GM23248 (cell line): ENCODE measurements around the gene HSD17B3. TPM values are rescaled to one million over a fixed set of nuclear protein-coding genes. Genes with fewer than 3 reads are reported as not detected.

Source experiments
- DNase-seq: peaks from one replicate; pipeline ENCODE4 v3.0.0-alpha.2; 2015
- H2AFZ ChIP-seq: fragments of 200-600 bp; sonication (generic); 2 replicates; pipeline ENCODE4 v1.6.1; 2016; ENCODE audit warnings: antibody characterized with exemption
- H3F3A ChIP-seq: fragments of 200-600 bp; sonication (generic); 2 replicates; pipeline ENCODE4 v1.6.1; 2016; ENCODE audit warnings: mild to moderate bottlenecking, antibody characterized with exemption, mixed run types; ENCODE audit not compliant: insufficient read depth
- H3K27ac ChIP-seq: fragments of 200-600 bp; sonication (generic); 2 replicates; pipeline ENCODE4 v1.5.1; 2016; ENCODE audit warnings: mild to moderate bottlenecking
- H3K27me3 ChIP-seq: fragments of 200-600 bp; sonication (generic); replicated peaks from 2 replicates; pipeline ENCODE4 v1.6.1; 2016; ENCODE audit warnings: mild to moderate bottlenecking; ENCODE audit not compliant: insufficient read depth
- H3K36me3 ChIP-seq: fragments of 200-600 bp; sonication (generic); 2 replicates; pipeline ENCODE4 v1.6.1; 2016; ENCODE audit warnings: low read depth, mild to moderate bottlenecking
- H3K4me1 ChIP-seq: fragments of 200-600 bp; sonication (generic); 2 replicates; pipeline ENCODE4 v1.6.1; 2016; ENCODE audit warnings: mild to moderate bottlenecking; ENCODE audit not compliant: insufficient read depth
- H3K4me2 ChIP-seq: fragments of 200-600 bp; sonication (generic); one replicate; pipeline ENCODE4 v1.6.1; 2016; ENCODE audit warnings: mild to moderate bottlenecking; ENCODE audit not compliant: unreplicated experiment
- H3K4me3 ChIP-seq: fragments of 200-600 bp; sonication (generic); 2 replicates; pipeline ENCODE4 v1.5.1; 2016; ENCODE audit warnings: mild to moderate bottlenecking
- H3K79me2 ChIP-seq: fragments of 200-600 bp; sonication (generic); 2 replicates; pipeline ENCODE4 v1.6.1; 2016; ENCODE audit warnings: mild to moderate bottlenecking; ENCODE audit not compliant: insufficient read depth
- H3K9ac ChIP-seq: fragments of 200-600 bp; sonication (generic); 2 replicates; pipeline ENCODE4 v1.6.1; 2016; ENCODE audit warnings: mild to moderate bottlenecking
- H3K9me2 ChIP-seq: fragments of 200-600 bp; sonication (generic); 2 replicates; pipeline ENCODE4 v1.6.1; 2016; ENCODE audit warnings: mixed run types, mild to moderate bottlenecking, moderate library complexity; ENCODE audit not compliant: insufficient read depth
- H3K9me3 ChIP-seq: fragments of 200-600 bp; sonication (generic); one replicate; pipeline ENCODE4 v1.6.1; 2017; ENCODE audit warnings: low read depth
- H4K20me1 ChIP-seq: fragments of 200-600 bp; sonication (generic); 2 replicates; pipeline ENCODE4 v1.6.0; 2016; ENCODE audit not compliant: insufficient read depth
- EZH2 ChIP-seq: fragments of 200-600 bp; sonication (generic); IDR thresholded peaks from 2 replicates; pipeline ENCODE4 v1.6.1; 2018; ENCODE audit warnings: antibody characterized with exemption, mild to moderate bottlenecking; ENCODE audit not compliant: insufficient read depth, poor library complexity, severe bottlenecking
- EZH2phosphoT487 ChIP-seq: fragments of 200-600 bp; sonication (generic); IDR thresholded peaks from 2 replicates; pipeline ENCODE4 v1.6.1; 2018; ENCODE audit warnings: antibody characterized with exemption, moderate library complexity, mild to moderate bottlenecking, low read depth; ENCODE audit not compliant: insufficient read depth
- WGBS, 2 experiments: methylation state at CpG; one replicate each; pipeline ENCODE4 v1.1.6; 2015 to 2017; ENCODE audit warnings: low lambda C conversion rate in 2 of 2, low coverage in 1 of 2; ENCODE audit errors: missing lambda C conversion rate in 2 of 2; 5-methylcytosine and 5-hydroxymethylcytosine counted together
- in situ Hi-C: fragments of 300-500 bp; cut with MboI; formaldehyde crosslinking; loops from 2 replicates; pipeline ENCODE4 v1.15.0; 2020
- polyA plus RNA-seq: library from polyadenylated mRNA; unstranded; fragments of >200 nt; fragmentation: Nextera tagmentation; extraction: Ambion mirVana; gene quantifications from 2 replicates; pipeline ENCODE4 v1.2.1, GENCODE V29; 2016
- total RNA-seq: library from RNA; depleted of rRNA; stranded (reverse); fragments of >200 nt; shearing (Covaris generic); gene quantifications from 2 replicates; pipeline ENCODE4 v1.2.3, GENCODE V29; 2014; rRNA removed

The HSD17B3 gene
- not detected in 2 replicates for total RNA-seq
- not detected in 2 replicates for polyA plus RNA-seq

DNA sequence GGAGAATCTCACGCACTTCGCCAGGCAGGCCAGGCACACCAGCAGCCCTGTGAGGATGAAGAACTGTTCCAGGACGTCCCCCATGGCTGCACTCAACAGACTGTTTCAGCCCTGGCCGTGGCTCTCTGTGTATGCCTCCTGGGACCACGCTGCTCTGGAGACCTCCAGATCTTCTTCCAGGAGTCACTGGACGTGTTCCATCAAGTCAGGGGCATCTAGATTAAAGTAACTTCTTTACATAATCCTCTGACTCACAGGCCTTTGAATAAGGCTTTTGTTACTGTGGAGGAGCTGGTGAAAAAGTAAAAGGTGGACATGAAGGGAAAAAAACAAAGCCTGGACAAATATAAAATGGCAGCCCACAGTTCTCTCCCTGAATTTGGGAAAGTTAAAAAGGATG is at the start of gene HSD17B3:
HSD17B3 (minus strand) TSS at position 156 of the 400 bp plus-strand sequence; CDS start at position 84, 72 bp downstream.
- 64 to 65% methylated on average over 6 of the region's 6 CpGs for WGBS, 2 experiments
- Histone ChIP-seq H4K20me1 (no peaks in the 10 kb centered on the region), H3K9me3 (no peaks in the 10 kb centered on the region), H3K4me1 (no peaks in the 10 kb centered on the region), H3K79me2 (no peaks in the 10 kb centered on the region), H2AFZ (no peak within 1 kb of the TSS), H3K9ac (no peak within 1 kb of the TSS), H3K27me3 (0 out of 2 replicates have a peak, but pooled peaks cover 3% of the 10 kb centered on the region), H3F3A (no peaks in the 10 kb centered on the region), H3K27ac (no peak within 1 kb of the TSS), H3K4me2 (no peak within 1 kb of the TSS), H3K4me3 (no peak within 1 kb of the TSS), H3K36me3 (no peaks in the 10 kb centered on the region), H3K9me2 (no peaks in the 10 kb centered on the region)
- TF ChIP-seq EZH2phosphoT487 (no peak), EZH2 (no peak)
- in situ Hi-C loops: no loop called here
- DNase-seq: no peak

DNA sequence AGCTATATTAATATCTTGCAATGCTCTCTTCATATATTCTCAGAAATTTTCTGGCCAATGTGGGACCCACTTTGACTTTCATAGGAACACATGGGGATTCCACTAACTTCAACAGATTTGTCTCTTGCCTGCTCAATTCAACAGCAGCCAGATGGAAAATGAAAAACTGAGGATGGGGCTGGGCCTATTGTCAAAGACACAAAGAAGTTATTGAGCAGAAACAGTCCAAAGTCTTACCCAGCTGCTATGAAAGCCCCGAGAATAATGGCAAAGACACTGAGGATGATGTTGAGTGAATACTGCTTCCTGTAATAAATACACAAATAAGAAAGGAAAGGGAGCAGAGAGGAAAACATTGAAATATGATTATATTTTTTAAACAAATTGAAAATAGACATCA is 48.9 kb upstream of the HSD17B3 start:
- H3K4me2 ChIP-seq: no peak overlapping the region
- no peaks in the 10 kb centered on the region for H3K9me3 ChIP-seq
- no peak overlapping the region for H3K27ac ChIP-seq
- no peaks in the 10 kb centered on the region; the same call in 1 of the 2 replicates for H3K79me2 ChIP-seq
- H3K9me2 ChIP-seq: no peaks in the 10 kb centered on the region
- DNase-seq: no peak
- in situ Hi-C loops: no loop called here
- H3K27me3 ChIP-seq: no peaks in the 10 kb centered on the region
- 97 to 100% methylated on average over 1 of the region's 1 CpG for WGBS, 2 experiments
- H3F3A ChIP-seq: peaks cover 6% of the 10 kb centered on the region; the same call in 1 of the 2 replicates
- no peak overlapping the region for H3K4me3 ChIP-seq
- no peaks in the 10 kb centered on the region for H3K36me3 ChIP-seq
- TF ChIP-seq EZH2phosphoT487 (no peak), EZH2 (no peak)
- H4K20me1 ChIP-seq: no peaks in the 10 kb centered on the region
- no peak overlapping the region for H3K9ac ChIP-seq
- no peak overlapping the region for H2AFZ ChIP-seq
- H3K4me1 ChIP-seq: no peaks in the 10 kb centered on the region

DNA sequence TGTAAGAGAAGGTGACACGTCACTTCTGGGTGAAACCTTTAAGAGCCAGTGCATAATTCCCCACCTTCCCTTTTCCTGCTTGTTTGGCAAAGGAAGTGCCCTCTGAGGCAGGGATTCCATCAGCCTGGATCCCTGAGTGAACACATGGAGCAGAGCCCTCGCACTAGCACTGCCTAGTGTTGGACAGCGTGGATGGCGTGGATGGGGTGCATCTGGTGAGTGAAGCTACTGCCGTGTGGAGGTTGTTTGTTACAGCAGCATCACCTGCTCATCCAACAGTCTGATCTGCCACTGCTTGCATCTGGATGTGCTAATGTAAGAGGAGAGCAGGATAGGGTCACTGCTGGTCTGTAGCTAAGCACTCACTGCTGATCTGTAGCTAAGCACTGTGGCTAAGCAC is 46.3 kb upstream of the HSD17B3 start:
- no peak overlapping the region for H3K4me2 ChIP-seq
- in situ Hi-C loops: no loop called here
- H3K27ac ChIP-seq: no peak overlapping the region
- no peak for DNase-seq
- H3K9me2 ChIP-seq: no peaks in the 10 kb centered on the region
- no peaks in the 10 kb centered on the region for H3K36me3 ChIP-seq
- H3K27me3 ChIP-seq: no peaks in the 10 kb centered on the region
- H3F3A ChIP-seq: peaks cover 26% of the 10 kb centered on the region
- peaks cover 10% of the 10 kb centered on the region for H3K4me1 ChIP-seq
- TF ChIP-seq EZH2 (no peak), EZH2phosphoT487 (no peak)
- H2AFZ ChIP-seq: no peak overlapping the region
- no peak overlapping the region for H3K4me3 ChIP-seq
- WGBS, 2 experiments: 96 to 98% methylated on average over 5 of the region's 5 CpGs
- no peak overlapping the region for H3K9ac ChIP-seq
- H3K79me2 ChIP-seq: no peaks in the 10 kb centered on the region
- H3K9me3 ChIP-seq: no peaks in the 10 kb centered on the region
- no peaks in the 10 kb centered on the region for H4K20me1 ChIP-seq

DNA sequence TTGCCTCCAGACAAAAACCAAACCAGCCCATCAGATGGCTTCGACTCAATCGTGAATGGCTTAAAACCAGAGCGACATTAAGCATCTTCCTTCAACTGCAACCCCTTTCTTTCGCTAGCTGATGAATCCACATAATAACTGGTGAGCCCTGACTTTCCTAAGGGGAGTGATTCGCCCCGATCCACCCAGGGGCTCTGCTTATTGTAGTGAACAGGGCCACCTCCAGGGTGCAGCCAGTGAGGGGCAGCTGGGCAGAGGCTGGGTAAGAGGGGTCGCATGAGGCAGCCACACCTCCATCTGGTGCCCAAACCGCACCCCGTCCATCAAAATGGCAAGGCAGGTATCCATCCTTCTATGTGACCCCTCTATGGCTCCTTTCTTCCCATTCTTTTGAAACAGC is 43.6 kb upstream of the HSD17B3 start:
- 97 to 99% methylated on average over 9 of the region's 9 CpGs for WGBS, 2 experiments
- no peaks in the 10 kb centered on the region for H3K9me2 ChIP-seq
- DNase-seq: no peak
- TF ChIP-seq EZH2 (no peak), EZH2phosphoT487 (no peak)
- H3F3A ChIP-seq: peaks cover 30% of the 10 kb centered on the region
- H3K4me3 ChIP-seq: no peak overlapping the region
- in situ Hi-C loops: no loop called here
- no peaks in the 10 kb centered on the region for H3K9me3 ChIP-seq
- H3K4me1 ChIP-seq: peaks cover 10% of the 10 kb centered on the region
- H3K36me3 ChIP-seq: no peaks in the 10 kb centered on the region
- H3K4me2 ChIP-seq: no peak overlapping the region
- no peaks in the 10 kb centered on the region for H3K79me2 ChIP-seq
- no peak overlapping the region for H3K9ac ChIP-seq
- H3K27ac ChIP-seq: no peak overlapping the region
- H2AFZ ChIP-seq: no peak overlapping the region
- H4K20me1 ChIP-seq: no peaks in the 10 kb centered on the region
- H3K27me3 ChIP-seq: no peaks in the 10 kb centered on the region
